CD4-positive, alpha-beta T cell (primary cell): ENCODE results near the gene MORN5. TPM values are rescaled to one million over a fixed set of nuclear protein-coding genes. Genes with fewer than 3 reads are reported as not detected.

Experiments
- ATAC-seq: fragments of 200-7000 bp; cut with Tn5 transposase; one replicate; pipeline ENCODE4 v1.10.0; 2022; ENCODE audit warnings: mild to moderate bottlenecking; ENCODE audit not compliant: poor library complexity
- CTCF ChIA-PET: fragments of 350-600 bp; sonication (Branson Sonifier 250); formaldehyde crosslinking; loops from one replicate; lab custom pipeline; 2021; ENCODE audit warnings: antibody characterized with exemption, inconsistent platforms; lab: Charles Lee
- POLR2A ChIA-PET: fragments of 350-600 bp; sonication (Branson Sonifier 250); formaldehyde crosslinking; loops from one replicate; lab custom pipeline; 2021; ENCODE audit warnings: antibody characterized with exemption, inconsistent platforms; lab: Charles Lee
- DNase-seq, 14 experiments: peaks; one replicate each; pipeline ENCODE4 v3.0.0-alpha.2; 2013 to 2020; ENCODE audit warnings: mixed read lengths in 2 of 14
- H3K27ac ChIP-seq, 2 donors: one replicate each; pipeline versions ENCODE4 v1.5.1 to v1.7.0; 2013; ENCODE audit warnings: low read length in 2 of 2, low read depth in 1 of 2, mild to moderate bottlenecking in 1 of 2
- H3K27me3 ChIP-seq, 2 experiments: 1 replicate in 1 of 2; 2 replicates in 1 of 2; pipeline versions ENCODE4 v1.6.1 to v1.7.0; 2013; ENCODE audit warnings: low read length in 2 of 2, control low read depth in 1 of 2, mild to moderate bottlenecking in 1 of 2, moderate library complexity in 1 of 2; ENCODE audit not compliant: insufficient read depth in 2 of 2, control insufficient read depth in 1 of 2
- H3K36me3 ChIP-seq: one replicate; pipeline ENCODE4 v1.6.1; 2013; ENCODE audit warnings: low read length, control low read depth; ENCODE audit not compliant: insufficient read depth
- H3K4me1 ChIP-seq: one replicate; pipeline ENCODE4 v1.6.1; 2013; ENCODE audit warnings: low read length, control low read depth; ENCODE audit not compliant: insufficient read depth
- H3K4me3 ChIP-seq: one replicate; pipeline ENCODE4 v1.5.1; 2013; ENCODE audit warnings: mild to moderate bottlenecking, low read length, moderate library complexity
- H3K9me3 ChIP-seq, 2 experiments: 1 replicate in 1 of 2; 2 replicates in 1 of 2; pipeline versions ENCODE4 v1.6.1 to v1.7.0; 2013; ENCODE audit warnings: low read length in 2 of 2, mild to moderate bottlenecking in 2 of 2, control low read depth in 1 of 2, moderate library complexity in 1 of 2; ENCODE audit not compliant: control insufficient read depth in 1 of 2, insufficient read depth in 1 of 2
- H3K27ac Mint-ChIP-seq: one replicate; pipeline ENCODE4 v1.8.0; 2020; ENCODE audit warnings: mixed read lengths
- H3K27me3 Mint-ChIP-seq: one replicate; pipeline ENCODE4 v1.8.0; 2021; ENCODE audit warnings: mixed read lengths
- H3K36me3 Mint-ChIP-seq: one replicate; pipeline ENCODE4 v1.8.0; 2021; ENCODE audit warnings: low read depth, mixed read lengths
- H3K4me1 Mint-ChIP-seq: one replicate; pipeline ENCODE4 v1.8.0; 2021; ENCODE audit warnings: low read depth, mixed read lengths
- H3K4me3 Mint-ChIP-seq: one replicate; pipeline ENCODE4 v1.8.0; 2020; ENCODE audit warnings: mild to moderate bottlenecking, mixed read lengths
- H3K9me3 Mint-ChIP-seq: one replicate; pipeline ENCODE4 v1.8.0; 2020; ENCODE audit warnings: mixed read lengths
- CTCF ChIP-seq: fragments of 200-600 bp; IDR thresholded peaks from one replicate; pipeline ENCODE4 v1.8.0; 2022; ENCODE audit warnings: antibody characterized with exemption, mild to moderate bottlenecking
- intact Hi-C, 2 experiments: fragments of 100-400 bp; cut with DNase I in 1 of 2; cut with micrococcal nuclease in 1 of 2; formaldehyde crosslinking; loops; one replicate each; pipeline versions ENCODE4 v1.15.1 to v1.9.0; 2023 to 2025; cut with DNase I, micrococcal nuclease
- total RNA-seq, 174 experiments: library from RNA in 2 of 174; stranded (reverse) in 2 of 174; gene quantifications; one replicate each; pipeline ENCODE4 v1.2.3 and lab custom pipeline; 2021 to 2026

MORN5 gene
- total RNA-seq, 2 experiments from 2014 or later, result not detected

- DNase-seq, result peak in 1 of 14 experiments; percentile 5
- peaks cover 28% of the 10 kb centered on the region for H3K4me1 Mint-ChIP-seq
- Histone ChIP-seq H3K27ac (no peak overlapping the region), H3K9me3 (peaks cover 0 to 38% of the 10 kb centered on the region in 2 experiments), H3K4me3 (no peak overlapping the region), H3K36me3 (no peaks in the 10 kb centered on the region), H3K27me3 (peaks cover 67 to 76% of the 10 kb centered on the region in 2 experiments), H3K4me1 (peaks cover 35% of the 10 kb centered on the region)
- POLR2A ChIA-PET, result no interaction called here
- peak overlapping the region; percentile 22 for H3K4me3 Mint-ChIP-seq
- no peaks in the 10 kb centered on the region for H3K36me3 Mint-ChIP-seq
- no peak for ATAC-seq
- peaks cover 94% of the 10 kb centered on the region for H3K27me3 Mint-ChIP-seq
- TF ChIP-seq CTCF, result no peak
- CTCF ChIA-PET, result no interaction called here
- no peaks in the 10 kb centered on the region for H3K9me3 Mint-ChIP-seq
- H3K27ac Mint-ChIP-seq, result no peak overlapping the region
- intact Hi-C loops, result no loop called here
Observed at GRCh38 chr9:122218071-122218934, 58.6 kb downstream of the MORN5 start.

- peaks cover 28% of the 10 kb centered on the region for H3K4me1 Mint-ChIP-seq
- DNase-seq (peak in 1 of 14 experiments; percentile 30), ATAC-seq (no peak)
- Histone ChIP-seq H3K27me3 (peaks cover 68 to 78% of the 10 kb centered on the region in 2 experiments), H3K27ac (no peak overlapping the region), H3K4me3 (peak overlapping the region; percentile 30), H3K36me3 (no peaks in the 10 kb centered on the region), H3K4me1 (peaks cover 29% of the 10 kb centered on the region), H3K9me3 (peaks cover 0 to 33% of the 10 kb centered on the region in 2 experiments)
- ChIA-PET POLR2A (no interaction called here), CTCF (no interaction called here)
- intact Hi-C loops, result no loop called here
- H3K27me3 Mint-ChIP-seq, result peaks cover 99% of the 10 kb centered on the region
- no peak overlapping the region for H3K27ac Mint-ChIP-seq
- no peak for TF ChIP-seq CTCF
- peak overlapping the region; percentile 58 for H3K4me3 Mint-ChIP-seq
- no peaks in the 10 kb centered on the region for H3K9me3 Mint-ChIP-seq
- no peaks in the 10 kb centered on the region for H3K36me3 Mint-ChIP-seq
Observed at GRCh38 chr9:122218935-122219855, 59.5 kb downstream of the MORN5 start.

GRCh38 chr9:122219856-122220672 lies 60.4 kb downstream of the MORN5 start:
- no peaks in the 10 kb centered on the region for H3K36me3 ChIP-seq
- peak overlapping the region; percentile 58 for H3K4me3 Mint-ChIP-seq
- no peak overlapping the region for H3K27ac ChIP-seq
- ATAC-seq (no peak), DNase-seq (peak in 1 of 14 experiments; percentile 27)
- CTCF ChIA-PET, result no interaction called here
- no peaks in the 10 kb centered on the region for H3K36me3 Mint-ChIP-seq
- H3K27ac Mint-ChIP-seq, result no peak overlapping the region
- H3K27me3 ChIP-seq, result peaks cover 66 to 78% of the 10 kb centered on the region in 2 experiments
- intact Hi-C loops, result no loop called here
- H3K9me3 ChIP-seq, result peaks cover 0 to 31% of the 10 kb centered on the region in 2 experiments
- H3K27me3 Mint-ChIP-seq, result peaks cover 99% of the 10 kb centered on the region
- POLR2A ChIA-PET, result no interaction called here
- H3K4me1 ChIP-seq, result peaks cover 26% of the 10 kb centered on the region
- peaks cover 28% of the 10 kb centered on the region for H3K4me1 Mint-ChIP-seq
- peak overlapping the region; percentile 30 for H3K4me3 ChIP-seq
- TF ChIP-seq CTCF, result no peak
- no peaks in the 10 kb centered on the region for H3K9me3 Mint-ChIP-seq
